ENCODE measurements around the gene CCNL1. TPM values are rescaled to one million over a fixed set of nuclear protein-coding genes. Genes with fewer than 3 reads are reported as not detected.
"Not testable (repeated sequence)": the region's sequence is repeated elsewhere in the genome, so short reads cannot be mapped to it uniquely, and the experiment has no call there.

CCNL1 gene
- polyA plus RNA-seq, 5 donors, result 160 to 237 (median 213) TPM

- no peak for DNase-seq
Measured at GRCh38 chr3:157107037-157107436, 52.9 kb downstream of the CCNL1 start.

GRCh38 chr3:157104928-157105652 is 54.9 kb downstream of the CCNL1 start:
- DNase-seq, result no peak

- DNase-seq, result no peak
Measured at GRCh38 chr3:157104521-157104920, 55.4 kb downstream of the CCNL1 start.

GRCh38 chr3:157103860-157104259 is 56.1 kb downstream of the CCNL1 start:
- no peak for DNase-seq

GRCh38 chr3:157103280-157103679 is 56.7 kb downstream of the CCNL1 start:
- no peak for DNase-seq

GRCh38 chr3:157102595-157102994 is 57.4 kb downstream of the CCNL1 start:
- not testable (repeated sequence) for DNase-seq

- DNase-seq, result no peak
Measured at GRCh38 chr3:157102098-157102497, 57.8 kb downstream of the CCNL1 start.

GRCh38 chr3:157101486-157101885 is 58.5 kb downstream of the CCNL1 start:
- no peak for DNase-seq

GRCh38 chr3:157100608-157101396 is 59.1 kb downstream of the CCNL1 start:
- DNase-seq, result no peak

- no peak for DNase-seq
Measured at GRCh38 chr3:157100096-157100477, 59.9 kb downstream of the CCNL1 start.

GRCh38 chr3:157099326-157100095 is 60.4 kb downstream of the CCNL1 start:
- DNase-seq, result no peak

- DNase-seq, result no peak
Measured at GRCh38 chr3:157098823-157099185, 61.1 kb downstream of the CCNL1 start.

GRCh38 chr3:157098121-157098822 is 61.7 kb downstream of the CCNL1 start:
- DNase-seq, result no peak

Measured in right lung (tissue), 5 donors.